D721Med (cell line): Measurements from ENCODE around the gene MAPT.

Experiments
- DNase-seq: peaks from one replicate; pipeline ENCODE4 v3.0.0; 2011; ENCODE audit warnings: low spot score; ENCODE audit not compliant: insufficient read length
- FAIRE-seq: peaks from 2 replicates; lab custom pipeline; 2011; peaks lifted over from hg19 to GRCh38; lab: Jason Lieb, UNC
- CTCF ChIP-seq: IDR thresholded peaks from 2 replicates; pipeline ENCODE4 v1.5.1; 2012; ENCODE audit warnings: mild to moderate bottlenecking, control low read depth; ENCODE audit not compliant: insufficient read depth; ENCODE audit errors: missing control alignments

Gene MAPT

GRCh38 chr17:46029627-46030026 lies 135.3 kb downstream of the MAPT start:
- FAIRE-seq (no peak), DNase-seq (no peak)
- no peak for TF ChIP-seq CTCF

DNA sequence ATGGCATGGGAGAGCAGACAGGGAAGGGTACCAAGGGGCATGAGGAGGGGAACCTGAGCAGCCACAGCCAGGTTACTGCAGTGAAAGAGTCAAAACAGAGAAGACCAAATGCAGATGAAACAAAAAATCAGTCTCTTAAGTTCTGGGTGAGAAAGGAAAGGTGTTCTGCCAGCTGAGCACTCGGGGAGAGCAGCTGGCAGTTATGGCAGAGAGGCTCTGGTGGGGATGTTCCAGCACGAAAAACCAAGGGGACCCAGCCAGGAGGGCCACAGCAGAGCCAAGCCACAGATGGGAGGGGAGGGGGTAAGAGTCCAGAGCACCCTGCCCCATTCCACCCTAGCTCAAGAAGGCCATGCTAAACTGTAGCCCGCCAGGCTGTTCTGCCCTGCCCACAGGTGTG lies 136.4 kb downstream of the MAPT start:
- no peak for TF ChIP-seq CTCF
- DNase-seq (no peak), FAIRE-seq (no peak)

DNA sequence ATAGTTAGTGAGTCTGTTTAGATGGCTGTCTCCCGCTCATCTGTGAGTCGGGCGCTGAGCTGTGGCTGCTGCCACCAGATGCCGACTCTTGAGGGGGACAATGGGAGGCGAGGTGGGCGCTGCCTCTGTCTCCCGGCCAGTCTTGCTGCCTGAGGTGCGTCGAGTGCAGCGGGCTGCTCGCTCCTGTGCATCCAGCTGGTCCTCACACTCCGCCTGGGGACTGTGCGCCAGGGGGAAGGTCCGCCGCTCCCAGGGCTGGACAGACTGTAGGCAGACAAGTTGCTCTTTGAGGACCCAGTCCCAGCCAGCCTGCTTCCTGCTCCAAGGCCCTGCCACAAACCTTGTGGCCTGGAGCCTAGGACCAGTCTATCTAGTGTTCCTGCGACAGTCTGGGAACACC lies 137.1 kb downstream of the MAPT start:
- TF ChIP-seq CTCF = no peak
- DNase-seq = no peak
- no peak for FAIRE-seq

DNA sequence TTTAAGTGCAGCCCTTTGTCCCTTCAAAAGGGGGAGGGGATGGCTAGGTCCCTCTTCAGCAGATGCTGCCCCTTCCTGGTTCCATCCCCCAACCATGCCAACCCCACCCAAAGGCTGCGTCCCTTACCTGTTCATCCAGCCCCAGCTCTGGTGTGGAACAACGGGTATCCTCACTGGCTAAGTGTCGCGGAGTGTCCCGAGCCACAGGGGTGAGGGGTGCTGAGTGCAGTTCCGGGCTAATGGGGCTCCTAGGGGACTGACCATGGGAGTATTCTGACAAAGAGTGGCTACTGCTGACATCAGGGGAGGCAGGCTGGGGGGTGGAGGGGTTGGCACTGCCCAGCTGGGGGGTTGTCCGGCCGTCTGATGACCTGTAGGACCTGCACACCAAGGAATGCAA lies 137.6 kb downstream of the MAPT start:
- DNase-seq = no peak
- FAIRE-seq = no peak

GRCh38 chr17:46032909-46033308 lies 138.6 kb downstream of the MAPT start:
- FAIRE-seq (no peak), DNase-seq (no peak)
- TF ChIP-seq CTCF = no peak

More for the DNA sequence above, 137.6 kb downstream of the MAPT start:
- TF ChIP-seq CTCF = no peak

DNA sequence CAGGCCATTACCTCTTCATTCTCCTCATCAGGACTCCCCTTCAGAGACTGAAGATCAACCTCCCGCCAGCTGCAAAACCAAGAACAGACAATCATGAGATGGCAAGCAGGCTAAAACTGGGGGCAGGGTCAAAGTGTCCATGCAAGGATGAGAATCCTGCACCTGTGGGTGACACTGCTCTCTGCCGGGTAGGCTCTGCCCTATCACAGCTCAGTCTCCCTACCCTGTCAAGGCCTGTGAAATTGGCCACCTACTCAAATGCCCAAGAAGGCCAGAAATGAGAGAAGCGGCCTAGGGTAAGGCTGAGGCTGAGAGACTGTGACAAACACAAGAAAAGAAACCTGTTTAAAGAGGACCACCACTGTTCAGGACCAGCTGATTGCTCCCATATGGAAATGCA lies 139.0 kb downstream of the MAPT start:
- DNase-seq = no peak
- no peak for TF ChIP-seq CTCF
- FAIRE-seq = no peak

- no peak for TF ChIP-seq CTCF
- no peak for DNase-seq
- FAIRE-seq = no peak
Measured at GRCh38 chr17:46035112-46035818, 140.9 kb downstream of the MAPT start.
